ENCODE measurements around the gene C7orf33. TPM values are rescaled to one million over a fixed set of nuclear protein-coding genes. Genes with fewer than 3 reads are reported as not detected.
A peak's percentile ranks its signal among the peaks of the same experiment; 100 is the strongest.

Gene C7orf33
- total RNA-seq, 3 donors from 2014 or later (not counting 1 experiment from before 2014, with no cell fraction given): not detected

GRCh38 chr7:148598351-148598750, 7.8 kb downstream of the C7orf33 start:
- Mint-ChIP-seq H3K4me1 (peaks cover 15 to 21% of the 10 kb centered on the region in 2 donors), H3K27me3 (ENCODE audit: low read depth in 2 of 2) (peaks cover 18 to 32% of the 10 kb centered on the region in 2 donors), H3K4me3 (no peak overlapping the region), H3K9me3 (no peaks in the 10 kb centered on the region), H3K36me3 (no peaks in the 10 kb centered on the region), H3K27ac (no peak overlapping the region)
- ATAC-seq (no peak), DNase-seq (no peak)
- Histone ChIP-seq H3K4me1 (ENCODE audit: control insufficient read depth, insufficient read depth, low read length) (peaks cover 5% of the 10 kb centered on the region), H3K27ac (ENCODE audit: low read length) (no peak overlapping the region), H3K4me3 (ENCODE audit: low read length) (no peak overlapping the region), H3K36me3 (ENCODE audit: control insufficient read depth, insufficient read depth, low read length) (no peaks in the 10 kb centered on the region), H3K27me3 (ENCODE audit: control insufficient read depth, insufficient read depth, low read length) (no peaks in the 10 kb centered on the region), H3K9me3 (ENCODE audit: control insufficient read depth, insufficient read depth, low read length) (no peaks in the 10 kb centered on the region)
- intact Hi-C loops (cut with micrococcal nuclease): no loop called here
- 88% methylated on average over 2 of the region's 3 CpGs for WGBS (ENCODE audit: insufficient coverage)
- no peak for TF ChIP-seq CTCF (IDR thresholded peaks at IDR 0.05)

- Histone ChIP-seq H3K27ac (ENCODE audit: low read length) (no peak overlapping the region), H3K9me3 (ENCODE audit: control insufficient read depth, insufficient read depth, low read length) (peaks cover 9% of the 10 kb centered on the region), H3K27me3 (ENCODE audit: control insufficient read depth, insufficient read depth, low read length) (no peaks in the 10 kb centered on the region), H3K4me3 (ENCODE audit: low read length) (no peak overlapping the region), H3K4me1 (ENCODE audit: control insufficient read depth, insufficient read depth, low read length) (no peaks in the 10 kb centered on the region), H3K36me3 (ENCODE audit: control insufficient read depth, insufficient read depth, low read length) (no peaks in the 10 kb centered on the region)
- Mint-ChIP-seq H3K9me3 (no peaks in the 10 kb centered on the region), H3K27ac (no peak overlapping the region), H3K36me3 (peaks cover 18% of the 10 kb centered on the region), H3K27me3 (ENCODE audit: low read depth in 2 of 2) (peaks cover 22 to 35% of the 10 kb centered on the region in 2 donors), H3K4me3 (no peak overlapping the region), H3K4me1 (peaks cover 0 to 8% of the 10 kb centered on the region in 2 donors)
- WGBS (ENCODE audit: insufficient coverage): 23% methylated on average over 2 of the region's 2 CpGs
- ATAC-seq (peak in 1 of 3 donors; percentile 32), DNase-seq (no peak)
- no peak for TF ChIP-seq CTCF (IDR thresholded peaks at IDR 0.05)
- intact Hi-C loops (cut with micrococcal nuclease): no loop called here
Measured at GRCh38 chr7:148605350-148605749, 14.8 kb downstream of the C7orf33 start.

- H3K4me3 Mint-ChIP-seq: no peak overlapping the region
- H3K9me3 Mint-ChIP-seq: no peaks in the 10 kb centered on the region
- no peaks in the 10 kb centered on the region for H3K27me3 ChIP-seq (ENCODE audit: control insufficient read depth, insufficient read depth, low read length)
- no peak for TF ChIP-seq CTCF (IDR thresholded peaks at IDR 0.05)
- no peak for ATAC-seq
- no peaks in the 10 kb centered on the region for H3K36me3 ChIP-seq (ENCODE audit: control insufficient read depth, insufficient read depth, low read length)
- 33% methylated on average over 4 of the region's 4 CpGs for WGBS (ENCODE audit: insufficient coverage)
- intact Hi-C loops (cut with micrococcal nuclease): no loop called here
- peaks cover 29 to 52% of the 10 kb centered on the region in 2 donors for H3K27me3 Mint-ChIP-seq (ENCODE audit: low read depth in 2 of 2)
- no peaks in the 10 kb centered on the region for H3K4me1 ChIP-seq (ENCODE audit: control insufficient read depth, insufficient read depth, low read length)
- peaks cover 9% of the 10 kb centered on the region for H3K9me3 ChIP-seq (ENCODE audit: control insufficient read depth, insufficient read depth, low read length)
- H3K27ac ChIP-seq (ENCODE audit: low read length): no peak overlapping the region
- no peak overlapping the region for H3K4me3 ChIP-seq (ENCODE audit: low read length)
- DNase-seq: no peak
- peaks cover 18% of the 10 kb centered on the region for H3K36me3 Mint-ChIP-seq
- H3K4me1 Mint-ChIP-seq: peaks cover 0 to 8% of the 10 kb centered on the region in 2 donors
- H3K27ac Mint-ChIP-seq: no peak overlapping the region
Measured at GRCh38 chr7:148607151-148607661, 16.6 kb downstream of the C7orf33 start.
